Mammary epithelial cell (primary cell): ENCODE results near the gene ZNHIT3.

Experiments used
- EZH2 ChIP-seq: IDR thresholded peaks from 2 replicates; pipeline ENCODE4 v1.6.1; 2012; ENCODE audit warnings: low read length, inconsistent platforms, borderline replicate concordance
- TF ChIP-seq, protein P1 (sequence below), 2 donors: IDR thresholded peaks in 1 of 2; conservative IDR thresholded peaks in 1 of 2; 2 replicates each; pipeline ENCODE4 v1.5.1; 2011 to 2012; ENCODE audit warnings: inconsistent platforms in 2 of 2, low read length in 2 of 2, mild to moderate bottlenecking in 2 of 2, control low read depth in 1 of 2, low read depth in 1 of 2; ENCODE audit not compliant: insufficient read depth in 1 of 2; ENCODE audit errors: extremely low read depth in 1 of 2

DNA sequence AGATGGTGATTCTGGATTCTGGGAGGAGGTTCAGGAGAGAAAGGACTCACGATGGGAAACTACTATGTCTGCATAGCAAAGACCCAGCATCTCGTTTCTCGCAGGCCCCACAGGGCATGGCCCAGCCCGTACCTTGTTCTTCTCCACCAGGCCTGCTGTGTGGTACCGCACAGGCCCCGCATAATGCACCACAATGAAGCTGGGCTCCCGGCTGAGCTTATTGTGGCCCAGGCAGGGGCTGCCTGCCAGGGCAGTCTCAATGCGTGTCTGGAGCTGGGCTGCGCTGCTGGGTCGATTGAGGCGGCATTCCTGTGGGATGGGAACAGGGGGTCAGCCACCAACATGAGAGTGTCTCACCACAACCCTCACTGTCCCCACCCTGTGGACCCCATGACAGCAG, 20.4 kb downstream of the ZNHIT3 start:
- TF ChIP-seq, protein P1, sequence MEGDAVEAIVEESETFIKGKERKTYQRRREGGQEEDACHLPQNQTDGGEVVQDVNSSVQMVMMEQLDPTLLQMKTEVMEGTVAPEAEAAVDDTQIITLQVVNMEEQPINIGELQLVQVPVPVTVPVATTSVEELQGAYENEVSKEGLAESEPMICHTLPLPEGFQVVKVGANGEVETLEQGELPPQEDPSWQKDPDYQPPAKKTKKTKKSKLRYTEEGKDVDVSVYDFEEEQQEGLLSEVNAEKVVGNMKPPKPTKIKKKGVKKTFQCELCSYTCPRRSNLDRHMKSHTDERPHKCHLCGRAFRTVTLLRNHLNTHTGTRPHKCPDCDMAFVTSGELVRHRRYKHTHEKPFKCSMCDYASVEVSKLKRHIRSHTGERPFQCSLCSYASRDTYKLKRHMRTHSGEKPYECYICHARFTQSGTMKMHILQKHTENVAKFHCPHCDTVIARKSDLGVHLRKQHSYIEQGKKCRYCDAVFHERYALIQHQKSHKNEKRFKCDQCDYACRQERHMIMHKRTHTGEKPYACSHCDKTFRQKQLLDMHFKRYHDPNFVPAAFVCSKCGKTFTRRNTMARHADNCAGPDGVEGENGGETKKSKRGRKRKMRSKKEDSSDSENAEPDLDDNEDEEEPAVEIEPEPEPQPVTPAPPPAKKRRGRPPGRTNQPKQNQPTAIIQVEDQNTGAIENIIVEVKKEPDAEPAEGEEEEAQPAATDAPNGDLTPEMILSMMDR (conservative IDR thresholded peaks at IDR 0.05 in 1 of 2, IDR thresholded peaks at IDR 0.05 in 1 of 2; ENCODE audit: extremely low read depth in 1 of 2, insufficient read depth in 1 of 2, low read depth in 1 of 2, low read length in 2 of 2), result no peak
- TF ChIP-seq EZH2, result no peak
